Smooth muscle cell (in vitro differentiated cells): ENCODE measurements around the gene ZNF668. TPM values are rescaled to one million over a fixed set of nuclear protein-coding genes. Genes with fewer than 3 reads are reported as not detected.
A peak's percentile ranks its signal among the peaks of the same experiment; 100 is the strongest.

Experiments used
- DNase-seq: peaks from one replicate; lab custom pipeline; 2025; ENCODE audit not compliant: unreplicated experiment; lab: John Stamatoyannopoulos, UW
- H2AFZ ChIP-seq: fragments of 200-600 bp; sonication (generic); 2 replicates; pipeline ENCODE4 v1.6.0; 2016; ENCODE audit warnings: antibody characterized with exemption, low read depth, mild to moderate bottlenecking
- H3F3A ChIP-seq: fragments of 200-600 bp; sonication (generic); 2 replicates; pipeline ENCODE4 v1.6.0; 2017; ENCODE audit warnings: antibody characterized with exemption, low read depth
- H3K27ac ChIP-seq: fragments of 200-600 bp; sonication (generic); 2 replicates; pipeline ENCODE4 v1.5.1; 2016; ENCODE audit warnings: low read depth, mild to moderate bottlenecking
- H3K27me3 ChIP-seq: fragments of 200-600 bp; sonication (generic); 2 replicates; pipeline ENCODE4 v1.6.1; 2016; ENCODE audit warnings: low read depth, mild to moderate bottlenecking
- H3K36me3 ChIP-seq: fragments of 200-600 bp; sonication (generic); 2 replicates; pipeline ENCODE4 v1.5.1; 2016; ENCODE audit warnings: low read depth
- H3K4me1 ChIP-seq: fragments of 200-600 bp; sonication (generic); 2 replicates; pipeline ENCODE4 v1.5.1; 2016; ENCODE audit warnings: low read depth
- H3K4me2 ChIP-seq: fragments of 200-600 bp; sonication (generic); 2 replicates; pipeline ENCODE4 v1.6.0; 2016; ENCODE audit warnings: mild to moderate bottlenecking
- H3K4me3 ChIP-seq: fragments of 200-600 bp; sonication (generic); 2 replicates; pipeline ENCODE4 v1.5.1; 2016; ENCODE audit warnings: mild to moderate bottlenecking
- H3K79me2 ChIP-seq: fragments of 200-600 bp; sonication (generic); 2 replicates; pipeline ENCODE4 v1.6.0; 2016; ENCODE audit warnings: low read depth, mild to moderate bottlenecking
- H3K9ac ChIP-seq: fragments of 200-600 bp; sonication (generic); 2 replicates; pipeline ENCODE4 v1.6.0; 2016; ENCODE audit warnings: low read depth
- H3K9me3 ChIP-seq: fragments of 200-600 bp; sonication (generic); replicated peaks from 2 replicates; pipeline ENCODE4 v1.5.1; 2016; ENCODE audit warnings: low read depth
- H4K20me1 ChIP-seq: fragments of 200-600 bp; sonication (generic); 2 replicates; pipeline ENCODE4 v1.6.0; 2016; ENCODE audit warnings: low read depth
- WGBS: methylation state at CpG from one replicate; pipeline ENCODE4 v1.1.7; 2016; ENCODE audit warnings: low lambda C conversion rate; 5-methylcytosine and 5-hydroxymethylcytosine counted together
- polyA plus RNA-seq: library from polyadenylated mRNA; unstranded; fragments of >200 nt; fragmentation: Nextera tagmentation; extraction: Ambion mirVana; gene quantifications from 2 replicates; pipeline ENCODE4 v1.2.1, GENCODE V29; 2016
- total RNA-seq: library from RNA; depleted of rRNA; stranded (reverse); fragments of >200 nt; gene quantifications from 2 replicates; pipeline ENCODE4 v1.2.3, GENCODE V29; 2014
- TF ChIP-seq, protein P1 (sequence below): fragments of 200-600 bp; sonication (generic); IDR thresholded peaks from 2 replicates; pipeline ENCODE4 v1.5.1; 2017; ENCODE audit warnings: borderline replicate concordance, mild to moderate bottlenecking, antibody characterized with exemption; ENCODE audit not compliant: insufficient read depth, poor library complexity, severe bottlenecking

Gene ZNF668
- total and polyA plus RNA-seq, 2 experiments from 2014 or later: 7.3 to 20.1 TPM

DNA sequence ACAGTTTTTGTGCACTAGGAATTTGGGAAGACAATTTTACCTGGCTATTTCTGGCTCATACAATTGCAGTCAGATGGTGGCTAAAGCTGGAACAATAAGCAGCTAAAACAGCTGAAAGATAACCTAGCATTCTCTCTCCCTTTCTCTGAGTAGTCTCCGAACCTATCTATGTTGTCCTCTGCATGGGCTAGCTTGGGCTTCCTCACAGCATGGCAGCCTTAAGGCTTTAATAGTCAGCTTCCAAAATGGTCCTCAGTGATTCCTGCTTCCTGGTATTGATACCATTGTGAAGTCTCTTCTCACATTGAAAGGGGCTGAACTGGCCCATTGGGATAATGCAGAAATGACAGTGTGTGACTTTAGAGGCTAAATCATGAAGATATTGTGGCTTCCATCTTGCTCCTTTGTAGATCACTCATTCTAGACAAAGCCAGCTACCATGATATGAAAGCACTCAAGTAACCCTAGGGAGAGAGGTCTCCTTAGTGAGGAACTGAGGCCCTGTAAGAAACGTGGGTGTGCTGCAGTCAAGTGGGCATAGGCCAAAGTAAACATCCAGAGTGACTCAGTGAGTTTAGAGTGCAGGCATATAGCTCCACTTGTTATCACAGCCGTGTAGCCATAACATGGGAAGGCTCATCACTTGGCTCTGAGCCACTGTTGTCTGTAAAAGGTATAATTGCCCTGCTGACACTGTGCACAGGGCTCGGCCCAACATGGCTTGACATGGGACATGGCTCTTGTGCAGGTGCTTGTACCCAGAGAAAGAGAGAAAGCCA, 26.0 kb upstream of the ZNF668 start:
- TF ChIP-seq, protein P1, sequence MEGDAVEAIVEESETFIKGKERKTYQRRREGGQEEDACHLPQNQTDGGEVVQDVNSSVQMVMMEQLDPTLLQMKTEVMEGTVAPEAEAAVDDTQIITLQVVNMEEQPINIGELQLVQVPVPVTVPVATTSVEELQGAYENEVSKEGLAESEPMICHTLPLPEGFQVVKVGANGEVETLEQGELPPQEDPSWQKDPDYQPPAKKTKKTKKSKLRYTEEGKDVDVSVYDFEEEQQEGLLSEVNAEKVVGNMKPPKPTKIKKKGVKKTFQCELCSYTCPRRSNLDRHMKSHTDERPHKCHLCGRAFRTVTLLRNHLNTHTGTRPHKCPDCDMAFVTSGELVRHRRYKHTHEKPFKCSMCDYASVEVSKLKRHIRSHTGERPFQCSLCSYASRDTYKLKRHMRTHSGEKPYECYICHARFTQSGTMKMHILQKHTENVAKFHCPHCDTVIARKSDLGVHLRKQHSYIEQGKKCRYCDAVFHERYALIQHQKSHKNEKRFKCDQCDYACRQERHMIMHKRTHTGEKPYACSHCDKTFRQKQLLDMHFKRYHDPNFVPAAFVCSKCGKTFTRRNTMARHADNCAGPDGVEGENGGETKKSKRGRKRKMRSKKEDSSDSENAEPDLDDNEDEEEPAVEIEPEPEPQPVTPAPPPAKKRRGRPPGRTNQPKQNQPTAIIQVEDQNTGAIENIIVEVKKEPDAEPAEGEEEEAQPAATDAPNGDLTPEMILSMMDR: no peak
- no peaks in the 10 kb centered on the region for H3K27me3 ChIP-seq
- H2AFZ ChIP-seq: no peak overlapping the region
- no peaks in the 10 kb centered on the region for H3K79me2 ChIP-seq
- H3K4me3 ChIP-seq: no peak overlapping the region
- no peaks in the 10 kb centered on the region for H4K20me1 ChIP-seq
- no peaks in the 10 kb centered on the region for H3K9me3 ChIP-seq
- H3K4me2 ChIP-seq: no peak overlapping the region
- H3F3A ChIP-seq: no peaks in the 10 kb centered on the region
- WGBS: 57% methylated on average over 4 of the region's 4 CpGs
- no peaks in the 10 kb centered on the region for H3K36me3 ChIP-seq
- H3K9ac ChIP-seq: no peak overlapping the region
- H3K27ac ChIP-seq: no peak overlapping the region
- DNase-seq: no peak
- no peaks in the 10 kb centered on the region for H3K4me1 ChIP-seq

- TF ChIP-seq, protein P1: no peak
- no peaks in the 10 kb centered on the region for H3K27me3 ChIP-seq
- H3K4me2 ChIP-seq: peak within 1 kb of the TSS; percentile 98
- H3K27ac ChIP-seq: peak within 1 kb of the TSS; percentile 62
- H3K79me2 ChIP-seq: peaks cover 30% of the 10 kb centered on the region
- DNase-seq: peak; percentile 71
- H4K20me1 ChIP-seq: peaks cover 34% of the 10 kb centered on the region
- H3F3A ChIP-seq: no peaks in the 10 kb centered on the region
- peak within 1 kb of the TSS; percentile 87 for H3K4me3 ChIP-seq
- no peaks in the 10 kb centered on the region for H3K36me3 ChIP-seq
- H3K9me3 ChIP-seq: no peaks in the 10 kb centered on the region
- under 1% methylated on average over 67 of the region's 69 CpGs for WGBS
- H3K9ac ChIP-seq: peak within 1 kb of the TSS; percentile 78
- H2AFZ ChIP-seq: peak within 1 kb of the TSS; percentile 45
- H3K4me1 ChIP-seq: no peaks in the 10 kb centered on the region
Observed at GRCh38 chr16:31094424-31095120, 20.5 kb upstream of the ZNF668 start, which contains the start of gene VKORC1. TSS of gene VKORC1 (minus strand) at chr16:31094797. CDS start at chr16:31094729, 68 bp downstream.

DNA sequence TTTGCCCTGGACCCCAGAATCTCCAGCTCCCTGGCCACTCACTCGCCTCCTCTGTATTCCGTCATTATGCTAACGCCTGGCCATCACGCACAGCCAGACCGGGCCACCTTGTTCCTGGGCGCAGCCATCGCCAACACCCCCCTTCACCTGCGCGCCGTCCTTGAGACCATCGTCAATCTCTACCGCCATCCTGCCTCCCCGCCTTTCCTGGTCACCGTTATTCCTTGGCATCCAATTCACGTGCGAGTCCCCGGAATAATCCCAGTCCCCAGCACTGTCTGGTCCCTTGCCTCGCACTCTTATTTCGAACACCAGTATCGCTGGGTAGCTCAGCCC, 20.0 kb upstream of the ZNF668 start:
- under 1% methylated on average over 20 of the region's 20 CpGs for WGBS
- peak overlapping the region; percentile 78 for H3K9ac ChIP-seq
- H3K79me2 ChIP-seq: peaks cover 35% of the 10 kb centered on the region
- H3F3A ChIP-seq: no peaks in the 10 kb centered on the region
- no peaks in the 10 kb centered on the region for H3K9me3 ChIP-seq
- peak overlapping the region; percentile 62 for H3K27ac ChIP-seq
- peak overlapping the region; percentile 45 for H2AFZ ChIP-seq
- peak overlapping the region; percentile 98 for H3K4me2 ChIP-seq
- DNase-seq: no peak
- H3K4me3 ChIP-seq: peak overlapping the region; percentile 87
- TF ChIP-seq, protein P1: no peak
- H4K20me1 ChIP-seq: peaks cover 39% of the 10 kb centered on the region
- no peaks in the 10 kb centered on the region for H3K36me3 ChIP-seq
- no peaks in the 10 kb centered on the region for H3K27me3 ChIP-seq
- H3K4me1 ChIP-seq: no peaks in the 10 kb centered on the region
